Measurements from ENCODE around the gene ELL.

The ELL gene

GRCh38 chr19:18444513-18444912 is 77.4 kb downstream of the ELL start:
- DNase-seq (ENCODE audit: extremely low spot score) = no peak
- POLR2A ChIA-PET = no interaction called here
- TF ChIP-seq CTCF (IDR thresholded peaks at IDR 0.05; ENCODE audit: control extremely low read depth, extremely low read depth, low read depth, missing control alignments) = no peak
- CTCF ChIA-PET = interaction anchor here (3.0 kb wide), 1 partner anchor 18 kb away, joined by 10 read pairs; no protein-coding TSS in a partner anchor

- POLR2A ChIA-PET = no interaction called here
- DNase-seq (ENCODE audit: extremely low spot score) = no peak
- no peak for TF ChIP-seq CTCF (IDR thresholded peaks at IDR 0.05; ENCODE audit: control extremely low read depth, extremely low read depth, low read depth, missing control alignments)
- CTCF ChIA-PET = interaction anchor here (1.0 kb wide), 1 partner anchor 56 kb away, joined by 3 read pairs; no protein-coding TSS in a partner anchor
These were observed 78.0 kb downstream of the ELL start for GRCh38 chr19:18443831-18444230.

DNA sequence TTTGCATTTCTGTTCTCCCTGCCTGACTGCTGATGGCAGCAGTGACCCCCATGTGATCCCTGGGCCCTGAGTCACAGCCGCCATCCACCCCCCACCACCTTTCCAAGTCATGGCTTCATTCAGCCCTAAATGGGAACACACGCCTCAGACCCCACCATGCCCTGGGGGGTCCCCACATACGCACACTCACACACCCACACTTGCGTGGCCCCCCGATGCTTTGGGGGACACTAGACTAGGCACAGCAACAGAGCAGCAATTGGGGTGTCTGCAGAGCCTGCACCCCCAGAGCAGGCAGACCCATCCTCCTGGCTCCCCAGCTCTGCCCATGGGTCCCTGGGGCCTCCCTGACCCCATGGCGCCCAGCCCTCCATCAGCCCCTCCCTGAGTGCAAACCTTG is 78.5 kb downstream of the ELL start:
- TF ChIP-seq CTCF (IDR thresholded peaks at IDR 0.05; ENCODE audit: control extremely low read depth, extremely low read depth, low read depth, missing control alignments) = no peak
- no peak for DNase-seq (ENCODE audit: extremely low spot score)
- POLR2A ChIA-PET = no interaction called here
- CTCF ChIA-PET = interaction anchor here (1.0 to 1.4 kb wide), 2 partner anchors 8 to 55 kb away, joined by 3 to 5 read pairs; no protein-coding TSS in a partner anchor

DNA sequence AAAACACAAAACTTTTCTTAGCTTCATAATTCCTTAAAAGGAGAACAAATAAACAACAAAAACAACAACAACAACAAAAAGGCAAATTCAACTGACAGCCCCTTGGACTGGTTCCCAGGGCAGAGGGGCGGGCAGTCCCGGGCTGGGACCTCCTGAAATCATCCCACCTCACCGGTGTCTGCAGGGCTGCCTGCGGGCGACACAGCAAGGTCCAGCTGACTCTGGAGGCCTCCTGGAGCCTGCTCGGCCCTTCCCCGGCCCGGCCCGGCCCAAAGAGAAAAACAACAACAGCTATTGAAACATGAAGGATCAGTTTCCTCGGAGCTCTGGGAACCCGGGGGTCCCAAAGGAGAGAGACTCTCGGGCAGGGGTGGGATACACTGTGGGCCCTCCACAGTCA is 78.9 kb downstream of the ELL start:
- no peak for DNase-seq (ENCODE audit: extremely low spot score)
- POLR2A ChIA-PET = no interaction called here
- CTCF ChIA-PET = interaction anchor here (1.0 to 1.4 kb wide), 2 partner anchors 8 to 55 kb away, joined by 3 to 5 read pairs; no protein-coding TSS in a partner anchor
- no peak for TF ChIP-seq CTCF (IDR thresholded peaks at IDR 0.05; ENCODE audit: control extremely low read depth, extremely low read depth, low read depth, missing control alignments)

DNA sequence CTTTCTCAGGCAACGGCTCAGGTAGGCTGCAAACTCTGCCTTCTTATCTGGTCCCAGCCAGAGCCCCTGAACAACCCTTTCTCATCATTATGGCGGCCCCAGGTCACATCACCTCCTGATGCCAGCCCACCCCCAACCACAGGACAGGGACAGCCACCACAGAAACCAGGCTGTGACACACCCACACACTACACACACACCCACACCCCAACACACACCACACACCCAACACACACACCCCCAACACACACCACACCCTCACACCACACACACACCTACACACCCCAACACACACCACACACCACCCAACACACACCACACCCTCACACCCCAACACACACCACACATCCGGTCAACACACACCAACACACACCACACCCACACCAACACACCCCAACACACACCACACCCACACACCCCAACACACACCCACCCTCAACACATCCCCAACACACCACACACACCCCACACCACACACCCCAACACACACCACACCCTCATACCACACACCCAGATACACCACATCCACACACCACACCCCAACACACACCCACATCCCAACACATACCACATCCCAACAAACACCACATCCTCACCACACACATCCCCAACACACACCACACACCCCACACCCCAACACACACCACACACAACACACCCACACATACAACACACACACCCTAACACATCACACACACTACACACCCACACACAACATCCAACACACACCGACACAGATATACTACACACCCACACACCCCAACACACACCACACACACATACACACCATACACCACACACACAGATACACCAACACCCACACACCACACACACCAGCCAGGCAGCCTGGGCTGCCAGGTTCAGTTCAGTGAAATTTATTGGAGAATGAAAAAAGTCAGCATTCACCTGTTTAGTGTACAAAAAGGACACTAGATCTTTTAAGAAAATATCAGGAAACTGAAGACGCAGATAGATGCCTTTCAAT is 79.8 kb downstream of the ELL start:
- ChIA-PET CTCF (interaction anchor here (1.4 kb wide), 1 partner anchor 9 kb away, joined by 5 read pairs; no protein-coding TSS in a partner anchor), POLR2A (no interaction called here)
- DNase-seq (ENCODE audit: extremely low spot score) = no peak
- no peak for TF ChIP-seq CTCF (IDR thresholded peaks at IDR 0.05; ENCODE audit: control extremely low read depth, extremely low read depth, low read depth, missing control alignments)

DNA sequence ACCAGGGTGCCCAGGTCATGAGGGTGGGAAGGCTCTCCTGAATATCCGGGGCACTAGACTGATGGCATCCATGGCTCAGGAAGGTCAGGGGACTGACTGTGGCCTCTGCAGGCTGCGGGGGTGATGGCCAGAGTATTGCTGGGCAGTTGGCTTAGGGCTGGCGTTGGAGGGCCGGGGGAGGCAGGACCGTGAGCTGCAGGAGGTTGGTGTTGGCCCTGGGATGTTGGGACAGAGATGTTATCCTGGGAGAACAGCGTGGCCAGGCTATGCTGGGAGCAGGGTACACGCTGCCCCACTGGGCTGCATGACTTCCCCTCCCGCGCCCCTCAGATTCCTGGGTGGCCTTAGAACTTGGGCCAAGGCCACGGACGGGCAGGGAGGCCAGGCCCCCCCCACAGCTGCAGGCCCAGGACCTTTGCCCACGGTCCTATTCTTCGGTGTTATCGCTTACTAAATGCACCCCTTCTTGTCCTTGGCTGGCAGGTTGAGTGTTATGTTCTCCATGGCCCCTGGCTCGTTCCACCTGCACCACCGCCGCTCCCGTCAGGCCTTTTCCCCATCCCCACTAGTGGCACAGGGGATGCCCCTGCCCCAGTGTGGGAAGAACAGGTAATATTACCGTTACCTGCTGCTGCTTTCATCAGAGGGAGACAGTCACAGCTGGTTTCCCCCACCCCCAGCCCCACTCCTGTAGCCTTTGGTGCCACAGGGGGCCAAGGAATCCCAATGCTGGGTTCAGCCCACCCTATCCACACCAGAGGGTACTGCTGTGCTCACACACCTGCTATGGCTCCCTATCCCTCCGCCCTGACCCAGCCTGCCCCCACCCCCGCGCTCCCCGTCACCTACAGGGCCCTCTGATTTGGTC is 80.7 kb downstream of the ELL start:
- DNase-seq (ENCODE audit: extremely low spot score) = no peak
- ChIA-PET POLR2A (interaction anchor here (0.6 kb wide), 1 partner anchor 97 kb away, joined by 4 read pairs; no protein-coding TSS in a partner anchor), CTCF (interaction anchor here (1.0 to 2.6 kb wide), 5 partner anchors 7 to 52 kb away, joined by 3 to 20 read pairs (median 3); no protein-coding TSS in a partner anchor)
- TF ChIP-seq CTCF (IDR thresholded peaks at IDR 0.05; ENCODE audit: control extremely low read depth, extremely low read depth, low read depth, missing control alignments) = no peak

Measured in GM10248 (cell line).